Suprapubic skin (tissue), 4 donors: ENCODE data around the gene BEST1. TPM values are rescaled to one million over a fixed set of nuclear protein-coding genes. Genes with fewer than 3 reads are reported as not detected.

Source experiments
- DNase-seq, 2 donors: peaks; one replicate each; pipeline ENCODE4 v3.0.0-alpha.2; 2019; ENCODE audit warnings: low spot score in 2 of 2
- H3K27ac ChIP-seq: fragments of 200-600 bp; sonication (generic); one replicate; pipeline ENCODE4 v1.5.1; 2019
- H3K27me3 ChIP-seq: fragments of 200-600 bp; sonication (generic); one replicate; pipeline ENCODE4 v1.5.1; 2019
- H3K36me3 ChIP-seq: fragments of 200-600 bp; sonication (generic); one replicate; pipeline ENCODE4 v1.5.1; 2019
- H3K4me1 ChIP-seq: fragments of 200-600 bp; sonication (generic); one replicate; pipeline ENCODE4 v1.5.1; 2019
- H3K4me3 ChIP-seq: fragments of 200-600 bp; sonication (generic); one replicate; pipeline ENCODE4 v1.5.1; 2019; ENCODE audit warnings: mild to moderate bottlenecking
- H3K9me3 ChIP-seq: fragments of 200-600 bp; sonication (generic); one replicate; pipeline ENCODE4 v1.5.1; 2019
- EP300 ChIP-seq: sonication (generic); formaldehyde crosslinking; IDR thresholded peaks from one replicate; pipeline ENCODE4 v1.6.1; 2017; ENCODE audit warnings: antibody characterized with exemption
- POLR2A ChIP-seq, 2 donors: fragments of 450-650 bp; IDR thresholded peaks; one replicate each; pipeline ENCODE4 v1.6.1; 2017; ENCODE audit warnings: antibody characterized with exemption in 2 of 2, mild to moderate bottlenecking in 2 of 2, moderate library complexity in 2 of 2
- POLR2AphosphoS5 ChIP-seq, 3 donors: sonication (generic); formaldehyde crosslinking; IDR thresholded peaks; one replicate each; pipeline ENCODE4 v1.6.1; 2017; ENCODE audit warnings: antibody characterized with exemption in 3 of 3
- WGBS: methylation state at CpG from one replicate; pipeline ENCODE4 v1.1.5; 2018; 5-methylcytosine and 5-hydroxymethylcytosine counted together
- total RNA-seq, 4 donors: library from RNA; depleted of rRNA; stranded (reverse); fragments of >200 nt; gene quantifications; one replicate each; pipeline ENCODE4 v1.1.0, GENCODE V29; 2016
- TF ChIP-seq, protein P1 (sequence below), 2 donors: fragments of 200-600 bp in 1 of 2; fragments of 450-650 bp in 1 of 2; sonication (generic) in 1 of 2; IDR thresholded peaks; one replicate each; pipeline ENCODE4 v1.5.1; 2016 to 2019; ENCODE audit warnings: antibody characterized with exemption in 2 of 2, mild to moderate bottlenecking in 1 of 2, moderate library complexity in 1 of 2

The BEST1 gene
- total RNA-seq, 4 donors from 2014 or later = 1.5 to 4.1 (median 2.5) TPM

GRCh38 chr11:61908730-61909316 lies 41.3 kb upstream of the BEST1 start:
- Histone ChIP-seq H3K4me1 (peaks cover 35% of the 10 kb centered on the region), H3K9me3 (no peaks in the 10 kb centered on the region), H3K27ac (no peak overlapping the region), H3K4me3 (no peak overlapping the region), H3K27me3 (no peaks in the 10 kb centered on the region), H3K36me3 (peaks cover 28% of the 10 kb centered on the region)
- TF ChIP-seq, protein P1, sequence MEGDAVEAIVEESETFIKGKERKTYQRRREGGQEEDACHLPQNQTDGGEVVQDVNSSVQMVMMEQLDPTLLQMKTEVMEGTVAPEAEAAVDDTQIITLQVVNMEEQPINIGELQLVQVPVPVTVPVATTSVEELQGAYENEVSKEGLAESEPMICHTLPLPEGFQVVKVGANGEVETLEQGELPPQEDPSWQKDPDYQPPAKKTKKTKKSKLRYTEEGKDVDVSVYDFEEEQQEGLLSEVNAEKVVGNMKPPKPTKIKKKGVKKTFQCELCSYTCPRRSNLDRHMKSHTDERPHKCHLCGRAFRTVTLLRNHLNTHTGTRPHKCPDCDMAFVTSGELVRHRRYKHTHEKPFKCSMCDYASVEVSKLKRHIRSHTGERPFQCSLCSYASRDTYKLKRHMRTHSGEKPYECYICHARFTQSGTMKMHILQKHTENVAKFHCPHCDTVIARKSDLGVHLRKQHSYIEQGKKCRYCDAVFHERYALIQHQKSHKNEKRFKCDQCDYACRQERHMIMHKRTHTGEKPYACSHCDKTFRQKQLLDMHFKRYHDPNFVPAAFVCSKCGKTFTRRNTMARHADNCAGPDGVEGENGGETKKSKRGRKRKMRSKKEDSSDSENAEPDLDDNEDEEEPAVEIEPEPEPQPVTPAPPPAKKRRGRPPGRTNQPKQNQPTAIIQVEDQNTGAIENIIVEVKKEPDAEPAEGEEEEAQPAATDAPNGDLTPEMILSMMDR (IDR thresholded peaks at IDR 0.05) = no peak
- TF ChIP-seq POLR2A (IDR thresholded peaks at IDR 0.05) = no peak
- TF ChIP-seq EP300 = no peak
- TF ChIP-seq POLR2AphosphoS5 (IDR thresholded peaks at IDR 0.05) = no peak
- WGBS = 64% methylated on average over 9 of the region's 10 CpGs
- no peak for DNase-seq

- no peaks in the 10 kb centered on the region for H3K27me3 ChIP-seq
- peaks cover 20% of the 10 kb centered on the region for H3K36me3 ChIP-seq
- peak in 1 of 2 donors; percentile 61 for DNase-seq
- peaks cover 35% of the 10 kb centered on the region for H3K4me1 ChIP-seq
- no peak for TF ChIP-seq EP300
- no peak for TF ChIP-seq POLR2A (IDR thresholded peaks at IDR 0.05)
- TF ChIP-seq, protein P1 (IDR thresholded peaks at IDR 0.05) = no peak
- no peak for TF ChIP-seq POLR2AphosphoS5 (IDR thresholded peaks at IDR 0.05)
- no peak overlapping the region for H3K27ac ChIP-seq
- no peaks in the 10 kb centered on the region for H3K9me3 ChIP-seq
- 85% methylated on average over 3 of the region's 13 CpGs for WGBS
- H3K4me3 ChIP-seq = no peak overlapping the region
Measured at GRCh38 chr11:61910187-61911127, 39.7 kb upstream of the BEST1 start.

DNA sequence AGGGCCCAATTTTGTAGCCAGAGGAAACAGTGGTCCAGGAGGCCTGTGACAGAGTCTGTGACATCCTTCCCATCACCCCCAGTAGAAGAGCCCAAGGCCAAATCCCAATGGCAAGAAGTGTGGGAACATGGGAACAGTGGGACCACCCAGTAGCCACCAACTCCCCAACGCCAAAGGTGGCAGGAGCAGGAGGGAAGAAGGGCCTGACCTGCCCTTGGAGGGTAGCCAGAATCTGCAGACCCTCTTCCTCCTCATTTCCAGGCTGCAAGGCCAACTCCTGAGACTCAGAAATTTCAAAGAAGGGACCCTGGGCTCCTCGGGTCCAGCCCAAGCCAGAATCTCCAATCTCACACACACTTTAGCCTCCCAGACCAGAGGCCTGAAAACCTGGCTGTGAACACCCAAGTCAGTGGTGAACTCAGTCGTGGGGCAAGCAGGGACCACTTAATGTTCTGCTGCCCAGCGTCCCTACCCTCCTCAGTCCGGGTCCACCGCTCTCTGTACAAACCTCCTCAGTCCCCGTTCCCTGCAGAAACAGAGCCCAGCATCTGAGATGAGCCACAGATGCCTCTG lies 38.9 kb upstream of the BEST1 start:
- TF ChIP-seq POLR2AphosphoS5 (IDR thresholded peaks at IDR 0.05) = no peak
- TF ChIP-seq POLR2A (IDR thresholded peaks at IDR 0.05) = no peak
- no peak for TF ChIP-seq EP300
- TF ChIP-seq, protein P1 (IDR thresholded peaks at IDR 0.05) = no peak
- Histone ChIP-seq H3K27ac (peak overlapping the region; percentile 14), H3K4me1 (peaks cover 35% of the 10 kb centered on the region), H3K27me3 (peaks cover 1% of the 10 kb centered on the region), H3K4me3 (no peak overlapping the region), H3K9me3 (no peaks in the 10 kb centered on the region), H3K36me3 (peaks cover 12% of the 10 kb centered on the region)
- peak; percentile 58 to 59 for DNase-seq
- WGBS = 77% methylated on average over 3 of the region's 7 CpGs

DNA sequence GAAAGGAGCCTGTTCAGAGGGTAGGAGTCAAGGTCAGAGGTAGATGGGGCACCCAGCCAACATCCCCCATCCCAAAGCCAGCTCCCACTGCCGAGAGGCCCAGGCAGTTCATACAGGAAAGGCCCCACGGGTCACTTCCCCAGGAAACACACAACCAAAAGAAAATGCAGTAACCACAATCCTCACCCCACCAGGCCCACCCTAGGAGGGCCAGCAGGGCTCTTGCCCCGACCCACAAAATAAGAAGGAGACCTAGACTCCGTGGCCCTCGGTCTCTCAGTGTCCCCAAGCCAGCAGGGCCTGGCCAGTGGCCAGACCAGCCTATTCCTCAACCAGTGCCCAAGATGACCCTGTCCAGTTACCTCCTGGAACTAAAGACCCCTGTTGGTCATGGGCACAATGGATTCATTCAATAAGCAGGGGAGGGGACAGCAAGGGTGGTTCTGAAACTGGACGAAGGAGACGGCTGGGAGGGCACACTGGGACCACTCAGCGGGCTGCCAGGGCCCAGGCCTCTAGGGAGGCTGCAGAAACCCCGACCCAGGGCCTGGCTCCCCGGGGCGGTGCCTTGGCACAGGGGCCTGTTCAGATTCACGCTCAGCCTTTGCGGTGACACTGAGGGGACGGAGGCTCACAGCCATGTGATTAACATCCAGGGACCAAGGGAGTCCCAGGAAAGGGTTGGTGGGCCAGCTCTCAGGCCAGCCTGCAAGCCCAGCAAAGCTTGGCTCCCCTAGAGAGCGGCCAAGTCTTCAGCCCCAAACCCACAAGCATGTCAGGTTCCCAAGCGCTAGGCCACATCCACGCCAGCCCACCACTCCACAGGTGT lies 38.2 kb upstream of the BEST1 start:
- no peak for TF ChIP-seq POLR2AphosphoS5 (IDR thresholded peaks at IDR 0.05)
- TF ChIP-seq EP300 = no peak
- TF ChIP-seq, protein P1 (IDR thresholded peaks at IDR 0.05) = no peak
- TF ChIP-seq POLR2A (IDR thresholded peaks at IDR 0.05) = no peak
- Histone ChIP-seq H3K27ac (peak overlapping the region; percentile 14), H3K36me3 (peaks cover 6% of the 10 kb centered on the region), H3K27me3 (peaks cover 6% of the 10 kb centered on the region), H3K4me3 (no peak overlapping the region), H3K4me1 (peaks cover 35% of the 10 kb centered on the region), H3K9me3 (no peaks in the 10 kb centered on the region)
- DNase-seq = peak; percentile 58 to 72
- 70% methylated on average over 5 of the region's 17 CpGs for WGBS
